GM23338 (cell line): ENCODE data around the gene MFAP3L. TPM values are rescaled to one million over a fixed set of nuclear protein-coding genes. Genes with fewer than 3 reads are reported as not detected.

Experiments
- ATAC-seq: fragments of 200-7000 bp; cut with Tn5 transposase; 3 replicates; pipeline ENCODE4 v1.9.1; 2020
- DNase-seq: peaks from one replicate; pipeline ENCODE4 v3.0.0-alpha.2; 2015; ENCODE audit warnings: low spot score
- H2AFZ ChIP-seq: fragments of 200-600 bp; sonication (generic); 2 replicates; pipeline ENCODE4 v1.8.0; 2016; ENCODE audit warnings: antibody characterized with exemption, mild to moderate bottlenecking, moderate library complexity
- H3F3A ChIP-seq: fragments of 200-600 bp; sonication (generic); replicated peaks from 2 replicates; pipeline ENCODE4 v1.8.0; 2017; ENCODE audit warnings: antibody characterized with exemption, mixed run types, low read depth
- H3K27ac ChIP-seq: fragments of 200-600 bp; sonication (generic); 2 replicates; pipeline ENCODE4 v1.6.1; 2016; ENCODE audit warnings: low read depth
- H3K27me3 ChIP-seq: fragments of 200-600 bp; sonication (generic); 2 replicates; pipeline ENCODE4 v1.8.0; 2016; ENCODE audit warnings: mild to moderate bottlenecking, mixed run types, moderate library complexity; ENCODE audit not compliant: insufficient read depth
- H3K36me3 ChIP-seq: fragments of 200-600 bp; sonication (generic); 2 replicates; pipeline ENCODE4 v1.8.0; 2016; ENCODE audit warnings: mild to moderate bottlenecking; ENCODE audit not compliant: insufficient read depth
- H3K4me1 ChIP-seq: fragments of 200-600 bp; sonication (generic); 2 replicates; pipeline ENCODE4 v1.8.0; 2016; ENCODE audit warnings: mild to moderate bottlenecking, moderate library complexity; ENCODE audit not compliant: insufficient read depth
- H3K4me2 ChIP-seq: fragments of 200-600 bp; sonication (generic); 2 replicates; pipeline ENCODE4 v1.7.1; 2017; ENCODE audit warnings: mixed run types
- H3K4me3 ChIP-seq: fragments of 200-600 bp; sonication (generic); 2 replicates; pipeline ENCODE4 v1.6.1; 2016; ENCODE audit warnings: mixed run types
- H3K79me2 ChIP-seq: fragments of 200-600 bp; sonication (generic); replicated peaks from 2 replicates; pipeline ENCODE4 v1.8.0; 2017; ENCODE audit warnings: mild to moderate bottlenecking; ENCODE audit not compliant: insufficient read depth
- H3K9me2 ChIP-seq: fragments of 200-600 bp; sonication (generic); 2 replicates; pipeline ENCODE4 v1.8.0; 2017; ENCODE audit not compliant: insufficient read depth
- H4K20me1 ChIP-seq: fragments of 200-600 bp; sonication (generic); replicated peaks from 2 replicates; pipeline ENCODE4 v1.8.0; 2017; ENCODE audit warnings: mild to moderate bottlenecking; ENCODE audit not compliant: insufficient read depth
- H3K27ac Mint-ChIP-seq: 2 replicates; pipeline ENCODE4 v1.8.0; 2020; ENCODE audit warnings: inconsistent platforms, mild to moderate bottlenecking, moderate library complexity, mixed read lengths
- H3K27me3 Mint-ChIP-seq: 3 replicates; pipeline ENCODE4 v1.8.0; 2022; ENCODE audit warnings: low read depth, mild to moderate bottlenecking, moderate library complexity, mixed read lengths, inconsistent platforms; ENCODE audit not compliant: insufficient read depth, poor library complexity
- H3K36me3 Mint-ChIP-seq: 3 replicates; pipeline ENCODE4 v1.8.0; 2021; ENCODE audit warnings: low read depth, mild to moderate bottlenecking, inconsistent platforms, moderate library complexity, mixed read lengths
- H3K4me1 Mint-ChIP-seq: 3 replicates; pipeline ENCODE4 v1.8.0; 2020; ENCODE audit warnings: mild to moderate bottlenecking, inconsistent platforms, mixed read lengths
- H3K4me3 Mint-ChIP-seq: 3 replicates; pipeline ENCODE4 v1.8.0; 2021; ENCODE audit warnings: moderate library complexity, mild to moderate bottlenecking, inconsistent platforms, mixed read lengths
- H3K9me3 Mint-ChIP-seq: 3 replicates; pipeline ENCODE4 v1.8.0; 2020; ENCODE audit warnings: moderate library complexity, mild to moderate bottlenecking, inconsistent platforms, mixed read lengths
- CREB1 ChIP-seq: fragments of 250-450 bp; sonication (Bioruptor Pico); IDR thresholded peaks from 2 replicates; pipeline ENCODE4 v1.5.0; 2020; ENCODE audit warnings: low read depth, mild to moderate bottlenecking, moderate library complexity
- CTCF ChIP-seq, 2 experiments: fragments of 200-600 bp in 1 of 2; sonication (generic) in 1 of 2; conservative IDR thresholded peaks; 2 replicates each; pipeline versions ENCODE4 v1.5.1 to v1.6.1; 2016 to 2017; ENCODE audit warnings: antibody characterized with exemption in 2 of 2, low read depth in 2 of 2, mild to moderate bottlenecking in 2 of 2, moderate library complexity in 1 of 2
- ETS1 ChIP-seq: IDR thresholded peaks from 2 replicates; pipeline ENCODE4 v1.6.1; 2016; ENCODE audit warnings: antibody characterized with exemption
- EZH2 ChIP-seq: fragments of 200-600 bp; sonication (generic); IDR thresholded peaks from one replicate; pipeline ENCODE4 v1.8.0; 2017; ENCODE audit warnings: antibody characterized with exemption, mild to moderate bottlenecking, low read depth; ENCODE audit not compliant: unreplicated experiment
- EZH2phosphoT487 ChIP-seq: fragments of 200-600 bp; sonication (generic); IDR thresholded peaks from one replicate; pipeline ENCODE4 v1.8.1; 2018; ENCODE audit warnings: antibody characterized with exemption; ENCODE audit not compliant: unreplicated experiment
- JUNB ChIP-seq: IDR thresholded peaks from one replicate; pipeline ENCODE4 v1.6.1; 2016; ENCODE audit warnings: antibody characterized with exemption; ENCODE audit not compliant: unreplicated experiment
- NANOG ChIP-seq: IDR thresholded peaks from 2 replicates; pipeline ENCODE4 v1.6.1; 2016; ENCODE audit warnings: antibody characterized with exemption, borderline replicate concordance
- POLR2AphosphoS5 ChIP-seq: IDR thresholded peaks from 2 replicates; pipeline ENCODE4 v1.6.1; 2016; ENCODE audit warnings: antibody characterized with exemption, low read depth
- STAT1 ChIP-seq: IDR thresholded peaks from one replicate; pipeline ENCODE4 v1.6.1; 2016; ENCODE audit warnings: antibody characterized with exemption; ENCODE audit not compliant: unreplicated experiment
- ZNF331 ChIP-seq: fragments of 250-450 bp; sonication (Bioruptor Pico); IDR thresholded peaks from 2 replicates; pipeline ENCODE4 v1.5.0; 2020; ENCODE audit warnings: low read depth, mild to moderate bottlenecking, moderate library complexity
- ZNF462 ChIP-seq: fragments of 250-450 bp; sonication (Bioruptor Pico); IDR thresholded peaks from 2 replicates; pipeline ENCODE4 v1.5.0; 2020; ENCODE audit warnings: mild to moderate bottlenecking, moderate library complexity
- polyA plus RNA-seq: library from polyadenylated mRNA; unstranded; fragments of >200 nt; fragmentation: Nextera tagmentation; extraction: Ambion mirVana; gene quantifications from 2 replicates; pipeline ENCODE4 v1.2.1, GENCODE V29; 2016
- total RNA-seq: library from RNA; depleted of rRNA; stranded (reverse); fragments of >200 nt; shearing (Covaris generic); gene quantifications from 2 replicates; pipeline ENCODE4 v1.2.3, GENCODE V29; 2014

Gene MFAP3L
- total and polyA plus RNA-seq, 2 experiments from 2014 or later = 3.4 to 7.9 TPM

GRCh38 chr4:169988252-169988651 is 37.9 kb downstream of the MFAP3L start:
- Histone ChIP-seq H4K20me1 (no peaks in the 10 kb centered on the region), H3F3A (no peaks in the 10 kb centered on the region), H3K4me2 (no peak overlapping the region), H3K27ac (no peak overlapping the region), H3K27me3 (no peaks in the 10 kb centered on the region), H3K79me2 (no peaks in the 10 kb centered on the region), H3K4me1 (peaks cover 16% of the 10 kb centered on the region), H2AFZ (no peak overlapping the region), H3K9me2 (peaks cover 2% of the 10 kb centered on the region; the same call in 1 of the 2 replicates), H3K36me3 (no peaks in the 10 kb centered on the region), H3K4me3 (no peak overlapping the region)
- no peaks in the 10 kb centered on the region for H3K9me3 Mint-ChIP-seq
- H3K4me3 Mint-ChIP-seq = no peak overlapping the region
- no peak for DNase-seq
- peaks cover 9% of the 10 kb centered on the region; the same call in 2 of the 3 replicates for H3K36me3 Mint-ChIP-seq
- ATAC-seq = no peak
- no peak for TF ChIP-seq CTCF (conservative IDR thresholded peaks at IDR 0.05; ENCODE audit: low read depth in 2 of 2)
- TF ChIP-seq STAT1 = no peak
- TF ChIP-seq ZNF331 (CRISPR knock-in tag) = no peak
- no peak for TF ChIP-seq ETS1
- no peak for TF ChIP-seq POLR2AphosphoS5
- no peak for TF ChIP-seq EZH2phosphoT487
- TF ChIP-seq EZH2 = no peak
- TF ChIP-seq ZNF462 = no peak
- TF ChIP-seq JUNB = no peak
- TF ChIP-seq NANOG = no peak
- TF ChIP-seq CREB1 (CRISPR knock-in tag) = no peak
- H3K27ac Mint-ChIP-seq = no peak overlapping the region; the same call in 1 of the 2 replicates
- peaks cover 21% of the 10 kb centered on the region for H3K4me1 Mint-ChIP-seq
- H3K27me3 Mint-ChIP-seq = peaks cover 2% of the 10 kb centered on the region
